Esophagus muscularis mucosa (tissue), 4 donors: ENCODE results near the gene RALGAPA1. TPM values are rescaled to one million over a fixed set of nuclear protein-coding genes. Genes with fewer than 3 reads are reported as not detected.
A peak's percentile ranks its signal among the peaks of the same experiment; 100 is the strongest.

Source experiments
- DNase-seq: peaks from one replicate; pipeline ENCODE4 v3.0.0-alpha.2; 2017; ENCODE audit errors: extremely low spot score
- H3K27ac ChIP-seq, 4 donors: fragments of 200-600 bp; sonication (generic); replicated peaks in 1 of 4; 1 replicate in 3 of 4; 2 replicates in 1 of 4; pipeline ENCODE4 v1.5.1; 2016 to 2019; ENCODE audit warnings: mild to moderate bottlenecking in 1 of 4
- H3K27me3 ChIP-seq, 4 donors: fragments of 200-600 bp; sonication (generic); one replicate each; pipeline versions ENCODE4 v1.5.1 to v1.6.0; 2016 to 2019
- H3K36me3 ChIP-seq, 4 donors: fragments of 200-600 bp; sonication (generic); one replicate each; pipeline ENCODE4 v1.5.1; 2016 to 2019
- H3K4me1 ChIP-seq, 4 donors: fragments of 200-600 bp; sonication (generic); one replicate each; pipeline ENCODE4 v1.5.1; 2016 to 2019
- H3K4me3 ChIP-seq, 4 donors: fragments of 200-600 bp; sonication (generic); 1 replicate in 2 of 4; 2 replicates in 2 of 4; pipeline ENCODE4 v1.5.1; 2016 to 2019; ENCODE audit warnings: mild to moderate bottlenecking in 4 of 4, moderate library complexity in 1 of 4
- H3K9me3 ChIP-seq, 4 donors: fragments of 200-600 bp; sonication (generic); 1 replicate in 3 of 4; 2 replicates in 1 of 4; pipeline ENCODE4 v1.5.1; 2016 to 2019
- CTCF ChIP-seq, 3 experiments: fragments of 200-600 bp in 2 of 3; fragments of 450-650 bp in 1 of 3; sonication (generic) in 2 of 3; IDR thresholded peaks; one replicate each; pipeline ENCODE4 v1.5.1; 2017 to 2019; ENCODE audit warnings: antibody characterized with exemption in 3 of 3, mild to moderate bottlenecking in 2 of 3, moderate library complexity in 1 of 3
- EP300 ChIP-seq: sonication (generic); formaldehyde crosslinking; IDR thresholded peaks from one replicate; pipeline ENCODE4 v1.6.1; 2017; ENCODE audit warnings: antibody characterized with exemption
- POLR2A ChIP-seq: fragments of 450-650 bp; IDR thresholded peaks from one replicate; pipeline ENCODE4 v1.6.1; 2017; ENCODE audit warnings: antibody characterized with exemption, moderate library complexity, mild to moderate bottlenecking, low read depth
- POLR2AphosphoS5 ChIP-seq, 2 donors: sonication (generic); formaldehyde crosslinking; IDR thresholded peaks; one replicate each; pipeline ENCODE4 v1.6.1; 2017; ENCODE audit warnings: antibody characterized with exemption in 2 of 2
- WGBS: methylation state at CpG from one replicate; pipeline ENCODE4 v1.1.5; 2018; 5-methylcytosine and 5-hydroxymethylcytosine counted together
- intact Hi-C: fragments of 100-400 bp; cut with DNase I; formaldehyde crosslinking; loops from one replicate; pipeline ENCODE4 v1.15.1; 2023
- total RNA-seq, 4 donors: library from RNA; depleted of rRNA; stranded (reverse); fragments of >200 nt; gene quantifications; one replicate each; pipeline versions ENCODE4 v1.1.0 to v1.2.1, GENCODE V29; 2016

The RALGAPA1 gene
- total RNA-seq, 4 donors from 2014 or later: 48.2 to 77.7 (median 52.1) TPM

- Histone ChIP-seq H3K4me1 (peaks cover 0 to 4% (median 0%) of the 10 kb centered on the region in 4 donors), H3K36me3 (peaks cover 0 to 77% (median 33%) of the 10 kb centered on the region in 4 donors), H3K27ac (no peak overlapping the region), H3K4me3 (no peak overlapping the region), H3K9me3 (peaks cover 0 to 4% (median 0%) of the 10 kb centered on the region in 4 donors), H3K27me3 (no peaks in the 10 kb centered on the region)
- no peak for DNase-seq
- intact Hi-C loops: no loop called here
- TF ChIP-seq POLR2A (no peak), EP300 (no peak), POLR2AphosphoS5 (IDR thresholded peaks at IDR 0.05) (no peak)
- 90% methylated on average over 5 of the region's 5 CpGs for WGBS
Measured at GRCh38 chr14:35835208-35835982, 26.3 kb upstream of the RALGAPA1 start.

- H3K9me3 ChIP-seq: no peaks in the 10 kb centered on the region
Measured at GRCh38 chr14:35829449-35829848, 20.4 kb upstream of the RALGAPA1 start.

DNA sequence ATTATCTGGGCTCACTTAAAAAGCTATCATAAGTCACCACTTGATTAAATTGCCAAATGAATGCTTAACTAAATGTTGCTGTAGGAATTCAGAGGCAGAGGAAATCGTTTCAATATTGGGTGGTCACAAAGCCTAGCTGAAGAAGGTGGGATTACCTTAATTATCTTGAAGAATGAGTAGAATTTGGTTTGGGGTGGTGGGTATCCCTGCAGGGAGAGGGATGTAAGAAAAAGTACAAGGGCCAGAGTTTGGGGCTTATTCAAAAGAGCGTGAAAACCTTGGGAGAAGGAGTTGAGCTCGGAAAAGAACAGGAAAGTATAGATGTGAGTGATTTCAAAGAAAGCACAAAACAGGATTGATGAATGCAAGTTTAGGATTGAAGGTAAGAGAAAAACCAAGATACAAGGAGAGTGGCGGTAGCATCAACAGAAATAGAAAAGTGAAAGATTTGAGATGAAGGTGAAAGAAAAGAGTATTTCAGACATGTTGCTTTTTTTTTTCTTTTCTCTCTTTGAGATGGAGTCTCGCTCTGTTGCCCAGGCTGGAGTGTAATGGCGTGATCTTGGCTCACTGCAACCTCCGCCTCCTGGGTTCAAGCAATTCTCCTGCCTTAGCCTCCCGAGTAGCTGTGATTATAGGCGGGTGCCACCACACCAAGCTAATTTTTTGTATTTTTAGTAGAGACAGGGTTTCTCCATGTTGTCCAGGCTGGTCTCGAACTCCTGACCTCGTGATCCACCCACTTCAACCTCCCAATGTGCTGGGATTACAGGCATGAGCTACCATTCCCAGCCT, 18.8 kb upstream of the RALGAPA1 start:
- intact Hi-C loops: no loop called here
- H3K9me3 ChIP-seq: no peaks in the 10 kb centered on the region
- H3K4me3 ChIP-seq: no peak overlapping the region
- H3K27me3 ChIP-seq: no peaks in the 10 kb centered on the region
- no peak overlapping the region for H3K27ac ChIP-seq
- H3K36me3 ChIP-seq: peaks cover 0 to 8% (median 4%) of the 10 kb centered on the region in 4 donors
- 85% methylated on average over 11 of the region's 11 CpGs for WGBS
- TF ChIP-seq EP300 (no peak), CTCF (IDR thresholded peaks at IDR 0.05) (no peak), POLR2A (no peak), POLR2AphosphoS5 (IDR thresholded peaks at IDR 0.05) (no peak)
- DNase-seq: no peak
- H3K4me1 ChIP-seq: peaks cover 3 to 24% (median 13%) of the 10 kb centered on the region in 4 donors

More at GRCh38 chr14:35829449-35829848, 20.4 kb upstream of the RALGAPA1 start:
- WGBS: 30% methylated on average over 1 of the region's 1 CpG
- Histone ChIP-seq H3K36me3 (peaks cover 0 to 24% (median 4%) of the 10 kb centered on the region in 4 donors), H3K27ac (no peak overlapping the region), H3K4me1 (peaks cover 3 to 24% (median 13%) of the 10 kb centered on the region in 4 donors), H3K27me3 (no peaks in the 10 kb centered on the region), H3K4me3 (no peak overlapping the region)
- TF ChIP-seq CTCF (IDR thresholded peaks at IDR 0.05) (no peak), EP300 (no peak), POLR2A (no peak), POLR2AphosphoS5 (IDR thresholded peaks at IDR 0.05) (no peak)
- DNase-seq: no peak
- intact Hi-C loops: no loop called here

DNA sequence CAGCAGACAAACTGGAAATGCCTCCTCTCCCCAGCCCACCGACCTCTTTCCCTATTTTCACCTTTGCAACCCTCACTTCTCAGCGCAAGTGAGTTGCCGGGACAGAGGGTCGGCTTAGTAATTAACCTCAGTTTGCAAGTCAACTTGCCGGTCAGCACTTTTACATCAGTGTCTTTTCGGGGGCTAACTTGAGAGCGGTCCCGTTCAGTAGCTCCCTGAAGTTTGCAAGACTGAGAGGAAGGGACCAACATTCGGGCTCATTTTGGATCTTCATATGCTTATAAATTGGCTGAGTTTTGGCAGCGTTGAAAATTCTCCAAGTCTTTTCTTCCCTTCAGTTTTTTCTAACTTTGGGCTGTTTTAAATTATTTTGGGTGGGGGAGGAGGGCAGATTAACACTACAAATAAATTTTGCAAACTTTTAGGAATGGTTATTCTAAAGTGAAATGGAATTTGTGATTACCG, 17.9 kb upstream of the RALGAPA1 start:
- intact Hi-C loops: no loop called here
- WGBS: 3% methylated on average over 11 of the region's 11 CpGs
- Histone ChIP-seq H3K9me3 (no peaks in the 10 kb centered on the region), H3K27ac (peak overlapping the region; percentile 98 to 100 (median 100)), H3K27me3 (no peaks in the 10 kb centered on the region), H3K4me1 (peaks cover 3 to 24% (median 13%) of the 10 kb centered on the region in 4 donors), H3K4me3 (peak overlapping the region; percentile 87 to 97 (median 94)), H3K36me3 (peaks cover 0 to 6% (median 3%) of the 10 kb centered on the region in 4 donors)
- no peak for DNase-seq
- peak in 1 of 3 experiments; percentile 4 for TF ChIP-seq CTCF (IDR thresholded peaks at IDR 0.05)
- no peak for TF ChIP-seq EP300
